Bronchial epithelial cell (primary cell): ENCODE results near the gene NOTUM. TPM values are rescaled to one million over a fixed set of nuclear protein-coding genes. Genes with fewer than 3 reads are reported as not detected.

Experiments
- DNase-seq: peaks from one replicate; pipeline ENCODE4 v3.0.0-alpha.2; 2010; ENCODE audit warnings: low read depth
- FAIRE-seq: peaks from 2 replicates; lab custom pipeline; 2011; peaks lifted over from hg19 to GRCh38; lab: Jason Lieb, UNC
- H3K27me3 ChIP-seq: 2 replicates; pipeline ENCODE4 v1.5.1; 2011; ENCODE audit warnings: low read length; ENCODE audit not compliant: control insufficient read depth, insufficient read depth
- H3K36me3 ChIP-seq: 2 replicates; pipeline ENCODE4 v1.5.1; 2011; ENCODE audit warnings: low read length; ENCODE audit not compliant: control insufficient read depth, insufficient read depth
- H3K4me3 ChIP-seq: 2 replicates; pipeline ENCODE4 v1.5.1; 2011; ENCODE audit warnings: mild to moderate bottlenecking, low read depth, low read length, control low read depth
- CTCF ChIP-seq: IDR thresholded peaks from 2 replicates; pipeline ENCODE4 v1.5.1; 2011; ENCODE audit warnings: mild to moderate bottlenecking, moderate library complexity, low read length, control low read depth, inconsistent platforms; ENCODE audit not compliant: insufficient read depth, severe bottlenecking
- total RNA-seq: library from RNA; depleted of rRNA; stranded (reverse); fragments of >200 nt; gene quantifications from 2 replicates; pipeline ENCODE4 v1.2.1, GENCODE V29; 2014

Gene NOTUM
- 0.13 TPM in 1 of 2 replicates, not detected in the other for total RNA-seq

GRCh38 chr17:81961087-81961511 is at the start of gene NOTUM:
Gene NOTUM (minus strand): TSS chr17:81961187. CDS start chr17:81960909, 278 bp downstream.
- no peak for FAIRE-seq
- Histone ChIP-seq H3K4me3 (no peak within 1 kb of the TSS), H3K36me3 (no peaks in the 10 kb centered on the region), H3K27me3 (peaks cover 42% of the 10 kb centered on the region)
- no peak for DNase-seq
- TF ChIP-seq CTCF = no peak

- TF ChIP-seq CTCF = no peak
- Histone ChIP-seq H3K36me3 (peaks cover 3% of the 10 kb centered on the region), H3K27me3 (no peaks in the 10 kb centered on the region), H3K4me3 (no peak overlapping the region)
- FAIRE-seq (no peak), DNase-seq (no peak)
These were observed 48.4 kb upstream of the NOTUM start for GRCh38 chr17:82009413-82009812.

GRCh38 chr17:82008941-82009405 is 48.0 kb upstream of the NOTUM start:
- peaks cover 3% of the 10 kb centered on the region for H3K36me3 ChIP-seq
- H3K4me3 ChIP-seq = no peak overlapping the region
- DNase-seq (no peak), FAIRE-seq (no peak)
- no peaks in the 10 kb centered on the region for H3K27me3 ChIP-seq
- TF ChIP-seq CTCF = no peak

GRCh38 chr17:82008258-82008940 is 47.4 kb upstream of the NOTUM start:
- DNase-seq (no peak), FAIRE-seq (no peak)
- no peak for TF ChIP-seq CTCF
- H3K27me3 ChIP-seq = no peaks in the 10 kb centered on the region
- no peak overlapping the region for H3K4me3 ChIP-seq
- peaks cover 3% of the 10 kb centered on the region for H3K36me3 ChIP-seq

- TF ChIP-seq CTCF = no peak
- H3K4me3 ChIP-seq = no peak overlapping the region
- peaks cover 3% of the 10 kb centered on the region for H3K36me3 ChIP-seq
- no peaks in the 10 kb centered on the region for H3K27me3 ChIP-seq
- DNase-seq (no peak), FAIRE-seq (no peak)
These were observed 46.7 kb upstream of the NOTUM start for GRCh38 chr17:82007495-82008257.
